SJSA1 (cell line): ENCODE data around the gene KRTAP3-3. TPM values are rescaled to one million over a fixed set of nuclear protein-coding genes. Genes with fewer than 3 reads are reported as not detected.
"Not testable (repeated sequence)": the region's sequence is repeated elsewhere in the genome, so short reads cannot be mapped to it uniquely, and the experiment has no call there.

Experiments used
- DNase-seq, 2 experiments: peaks; one replicate each; pipeline ENCODE4 v3.0.0-alpha.2; 2015 to 2020; ENCODE audit warnings: low spot score in 2 of 2, low read depth in 1 of 2
- H3K27ac ChIP-seq: fragments of 250-450 bp; sonication (Bioruptor Pico); 2 replicates; pipeline ENCODE4 v1.5.1; 2020; ENCODE audit warnings: mild to moderate bottlenecking, moderate library complexity
- H3K27me3 ChIP-seq: fragments of 250-450 bp; sonication (Bioruptor Pico); replicated peaks from 2 replicates; pipeline ENCODE4 v1.5.1; 2020; ENCODE audit warnings: mild to moderate bottlenecking, moderate library complexity
- H3K36me3 ChIP-seq: fragments of 250-450 bp; sonication (Bioruptor Pico); 2 replicates; pipeline ENCODE4 v1.5.1; 2020; ENCODE audit warnings: mild to moderate bottlenecking
- H3K4me1 ChIP-seq: fragments of 250-450 bp; sonication (Bioruptor Pico); replicated peaks from 2 replicates; pipeline ENCODE4 v1.6.1; 2021; ENCODE audit warnings: mild to moderate bottlenecking
- H3K4me3 ChIP-seq: fragments of 250-450 bp; sonication (Bioruptor Pico); 2 replicates; pipeline ENCODE4 v1.5.1; 2020; ENCODE audit warnings: mild to moderate bottlenecking
- H3K9me3 ChIP-seq: fragments of 250-450 bp; sonication (Bioruptor Pico); replicated peaks from 2 replicates; pipeline ENCODE4 v1.5.1; 2020; ENCODE audit warnings: mild to moderate bottlenecking
- total RNA-seq: library from RNA; depleted of rRNA; stranded (reverse); fragments of >200 nt; shearing (Covaris generic); gene quantifications from 2 replicates; pipeline ENCODE4 v1.2.3, GENCODE V29; 2014

The KRTAP3-3 gene
- total RNA-seq, 1 experiment from 2014 or later = not detected

DNA sequence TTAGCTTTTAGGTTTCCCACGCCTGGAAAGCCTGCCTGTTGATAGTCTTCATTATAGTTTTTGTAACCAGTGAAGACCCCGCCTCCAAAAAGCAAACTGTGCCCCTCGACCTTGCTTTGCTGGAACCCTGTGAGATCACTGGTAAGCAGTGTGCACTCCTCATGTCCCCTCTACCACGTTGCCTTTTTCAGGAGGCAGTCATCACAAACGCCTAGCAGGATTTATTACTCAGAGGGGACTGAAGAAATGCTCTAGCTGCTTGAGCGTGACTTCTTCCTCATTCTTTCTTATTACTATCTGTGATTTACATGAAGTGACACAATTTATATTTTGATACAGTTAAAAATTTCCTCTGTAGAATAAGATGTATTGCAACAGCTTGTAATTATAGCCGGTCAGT lies 21.5 kb upstream of the KRTAP3-3 start:
- Histone ChIP-seq H3K4me3 (no peak overlapping the region), H3K27me3 (no peaks in the 10 kb centered on the region), H3K9me3 (no peaks in the 10 kb centered on the region), H3K36me3 (no peaks in the 10 kb centered on the region), H3K4me1 (no peaks in the 10 kb centered on the region), H3K27ac (no peak overlapping the region)
- no peak for DNase-seq

- Histone ChIP-seq H3K9me3 (no peaks in the 10 kb centered on the region), H3K36me3 (no peaks in the 10 kb centered on the region), H3K4me3 (no peak overlapping the region), H3K4me1 (no peaks in the 10 kb centered on the region), H3K27ac (no peak overlapping the region), H3K27me3 (no peaks in the 10 kb centered on the region)
- DNase-seq = no peak
Measured at GRCh38 chr17:41013606-41014005, 19.6 kb upstream of the KRTAP3-3 start.

GRCh38 chr17:41013181-41013580 lies 19.2 kb upstream of the KRTAP3-3 start:
- Histone ChIP-seq H3K4me3 (no peak overlapping the region), H3K27me3 (no peaks in the 10 kb centered on the region), H3K36me3 (no peaks in the 10 kb centered on the region), H3K27ac (no peak overlapping the region), H3K4me1 (no peaks in the 10 kb centered on the region), H3K9me3 (no peaks in the 10 kb centered on the region)
- DNase-seq = no peak

DNA sequence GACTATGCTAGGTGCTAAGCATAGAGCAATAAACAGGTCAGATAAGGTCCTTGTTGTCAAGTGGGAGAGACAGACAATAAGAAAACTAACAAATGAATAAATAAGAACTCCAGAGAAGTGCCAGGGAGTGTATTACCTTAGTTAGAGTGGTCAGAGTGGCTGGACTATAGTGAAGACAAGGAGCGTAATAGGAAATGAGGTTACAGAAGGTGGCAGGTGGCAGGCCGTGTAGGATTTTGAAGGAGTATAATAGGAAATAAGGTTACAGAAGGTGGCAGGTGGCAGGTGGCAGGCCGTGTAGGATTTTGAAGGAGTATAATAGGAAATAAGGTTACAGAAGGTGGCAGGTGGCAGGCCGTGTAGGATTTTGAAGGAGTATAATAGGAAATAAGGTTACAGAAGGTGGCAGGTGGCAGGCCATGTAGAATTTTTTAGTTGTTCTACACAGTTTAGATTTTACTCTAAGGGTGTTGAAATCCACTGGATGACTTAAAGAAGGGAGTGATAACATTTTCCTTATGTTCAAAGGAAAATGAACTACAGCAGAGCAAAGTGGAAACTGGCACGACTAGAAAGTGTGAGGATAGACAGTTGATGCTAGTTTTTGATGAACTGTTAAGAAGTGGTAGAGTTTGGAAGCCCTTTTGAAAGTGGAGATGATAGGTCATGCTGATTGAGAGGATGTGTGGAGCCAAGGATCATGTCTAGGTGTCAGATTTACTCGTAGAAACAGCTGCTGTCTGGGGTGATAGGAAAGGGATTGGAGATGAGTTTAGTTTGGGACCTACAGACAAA lies 18.6 kb upstream of the KRTAP3-3 start:
- DNase-seq = no peak
- no peak overlapping the region for H3K4me3 ChIP-seq
- no peak overlapping the region for H3K27ac ChIP-seq

GRCh38 chr17:41010441-41010840 lies 16.5 kb upstream of the KRTAP3-3 start:
- no peaks in the 10 kb centered on the region for H3K36me3 ChIP-seq
- no peaks in the 10 kb centered on the region for H3K9me3 ChIP-seq
- DNase-seq = no peak
- H3K4me3 ChIP-seq = no peak overlapping the region
- no peaks in the 10 kb centered on the region for H3K27me3 ChIP-seq
- no peak overlapping the region for H3K27ac ChIP-seq
- no peaks in the 10 kb centered on the region for H3K4me1 ChIP-seq

More for the DNA sequence above, 18.6 kb upstream of the KRTAP3-3 start:
- H3K36me3 ChIP-seq = no peaks in the 10 kb centered on the region
- no peaks in the 10 kb centered on the region for H3K4me1 ChIP-seq
- H3K27me3 ChIP-seq = no peaks in the 10 kb centered on the region
- no peaks in the 10 kb centered on the region for H3K9me3 ChIP-seq

DNA sequence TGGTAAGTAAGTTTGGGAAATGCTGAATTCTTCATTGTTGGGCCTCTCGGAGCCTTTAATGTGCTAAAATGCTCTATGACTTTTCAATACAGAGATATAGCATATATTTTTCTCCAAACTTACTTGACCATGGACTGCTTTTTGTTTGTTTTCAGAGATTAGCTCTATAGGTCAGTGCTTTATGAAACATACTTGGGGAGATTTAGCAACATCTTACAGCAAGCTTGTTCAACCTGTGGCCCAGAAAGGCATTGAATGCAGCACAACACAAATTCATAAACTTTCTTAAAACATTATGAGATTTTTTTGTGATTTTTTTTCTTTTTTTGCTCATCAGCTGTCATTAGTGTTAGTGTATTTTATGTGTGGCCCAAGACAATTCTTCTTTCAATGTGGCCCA lies 16.0 kb upstream of the KRTAP3-3 start:
- no peak overlapping the region for H3K27ac ChIP-seq
- no peaks in the 10 kb centered on the region for H3K4me1 ChIP-seq
- H3K36me3 ChIP-seq = no peaks in the 10 kb centered on the region
- no peak overlapping the region for H3K4me3 ChIP-seq
- no peak for DNase-seq
- H3K9me3 ChIP-seq = no peaks in the 10 kb centered on the region
- no peaks in the 10 kb centered on the region for H3K27me3 ChIP-seq

DNA sequence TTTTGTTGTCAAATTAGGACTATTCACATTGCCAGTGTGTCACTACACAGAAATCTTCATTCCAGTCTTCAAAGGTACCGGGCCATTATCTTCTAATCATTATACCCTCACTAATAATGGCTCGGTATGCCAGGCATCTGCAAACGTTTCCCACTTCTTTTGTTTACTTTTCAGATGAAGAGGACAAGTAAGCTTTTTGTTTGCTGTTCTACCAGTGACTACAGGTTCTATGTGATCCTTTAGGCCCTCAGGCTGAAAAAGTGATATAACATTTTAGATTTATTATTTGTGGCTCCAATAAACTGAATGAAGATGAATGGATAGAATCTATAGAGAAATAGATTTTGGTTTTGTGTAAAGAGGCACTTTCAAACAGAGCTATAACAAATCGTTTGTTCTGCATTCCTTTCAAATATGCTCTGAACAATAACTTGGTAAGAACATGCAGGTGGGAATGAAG lies 15.4 kb upstream of the KRTAP3-3 start:
- Histone ChIP-seq H3K36me3 (no peaks in the 10 kb centered on the region), H3K27me3 (no peaks in the 10 kb centered on the region), H3K4me3 (no peak overlapping the region), H3K9me3 (no peaks in the 10 kb centered on the region), H3K4me1 (no peaks in the 10 kb centered on the region), H3K27ac (no peak overlapping the region)
- no peak for DNase-seq

DNA sequence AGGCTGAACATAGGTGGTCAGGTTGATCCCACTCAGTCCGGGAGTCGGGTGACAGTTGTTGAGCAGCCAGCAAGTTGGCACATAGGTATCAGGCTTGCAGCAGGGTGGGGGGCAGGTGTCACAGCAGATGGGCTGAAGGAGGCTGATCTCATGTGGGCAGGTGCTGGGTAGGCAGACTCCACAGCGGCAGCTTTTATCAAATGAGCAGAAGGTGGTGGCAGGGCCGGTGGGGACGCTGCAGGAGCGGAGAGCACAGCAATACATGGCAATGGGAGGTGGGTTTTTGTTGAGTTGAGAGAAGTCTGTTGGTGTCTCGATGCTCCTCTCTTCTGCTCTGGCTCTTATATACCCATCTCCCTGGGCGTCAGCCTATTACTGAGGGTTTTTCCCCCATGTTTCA lies 14.8 kb upstream of the KRTAP3-3 start, which contains the start of gene KRTAP3-1:
Gene KRTAP3-1, minus strand, starts transcription at position 318 of the 400 bp plus-strand sequence. Its CDS starts 54 bp downstream, at position 264.
- H3K4me1 ChIP-seq = no peaks in the 10 kb centered on the region
- H3K36me3 ChIP-seq = no peaks in the 10 kb centered on the region
- no peak within 1 kb of the TSS for H3K4me3 ChIP-seq
- no peak within 1 kb of the TSS for H3K27ac ChIP-seq
- no peaks in the 10 kb centered on the region for H3K9me3 ChIP-seq
- DNase-seq = no peak
- no peaks in the 10 kb centered on the region for H3K27me3 ChIP-seq

DNA sequence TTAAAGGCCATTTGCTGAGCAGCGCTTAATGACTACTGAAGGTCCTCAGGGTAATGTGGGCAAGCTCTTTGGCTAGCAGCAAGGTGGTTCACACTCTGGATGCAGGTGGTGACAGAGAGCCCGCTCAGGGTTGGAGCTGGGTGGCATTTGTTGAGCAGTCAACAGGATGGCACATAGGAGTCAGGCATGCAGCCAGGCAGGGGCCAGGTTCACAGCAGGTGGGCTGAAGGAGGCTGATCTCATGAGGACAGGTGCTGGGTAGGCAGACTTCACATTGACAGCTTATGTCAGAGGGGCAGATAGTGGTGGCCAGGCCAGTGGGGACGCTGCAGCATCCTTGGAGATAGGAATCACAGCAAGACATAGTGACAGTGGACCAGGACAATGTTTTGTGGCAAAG lies 10.4 kb upstream of the KRTAP3-3 start:
- no peak overlapping the region for H3K4me3 ChIP-seq
- H3K36me3 ChIP-seq = no peaks in the 10 kb centered on the region
- peaks cover 3% of the 10 kb centered on the region; the same call in 1 of the 2 replicates for H3K4me1 ChIP-seq
- no peaks in the 10 kb centered on the region for H3K27me3 ChIP-seq
- no peak for DNase-seq
- H3K9me3 ChIP-seq = no peaks in the 10 kb centered on the region
- H3K27ac ChIP-seq = no peak overlapping the region

- H3K36me3 ChIP-seq = no peaks in the 10 kb centered on the region
- no peaks in the 10 kb centered on the region for H3K9me3 ChIP-seq
- H3K4me1 ChIP-seq = peaks cover 3% of the 10 kb centered on the region; the same call in 1 of the 2 replicates
- no peak for DNase-seq
- H3K27me3 ChIP-seq = no peaks in the 10 kb centered on the region
- no peak overlapping the region for H3K4me3 ChIP-seq
- H3K27ac ChIP-seq = no peak overlapping the region
Measured at GRCh38 chr17:41003926-41004325, 10.0 kb upstream of the KRTAP3-3 start.

DNA sequence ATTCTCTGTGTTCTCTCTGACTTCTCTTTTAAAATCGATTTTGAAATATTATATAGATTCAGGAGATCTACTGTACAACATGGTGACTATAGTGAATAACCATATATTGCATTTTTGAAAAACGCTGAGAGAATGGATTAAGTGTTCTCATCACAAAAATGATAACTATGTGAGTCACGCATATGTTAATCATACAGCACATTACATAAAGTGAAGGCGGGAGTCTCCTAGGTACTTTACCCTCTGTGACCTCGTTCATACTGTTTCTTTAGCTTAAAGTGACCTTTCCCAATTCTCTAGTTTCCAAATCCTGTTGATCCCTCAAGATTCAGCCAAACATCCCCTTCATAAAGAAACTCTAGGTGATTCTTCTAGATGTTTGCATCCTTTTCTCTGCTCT lies 8.8 kb upstream of the KRTAP3-3 start:
- H3K9me3 ChIP-seq = no peaks in the 10 kb centered on the region
- peaks cover 3% of the 10 kb centered on the region; the same call in 1 of the 2 replicates for H3K4me1 ChIP-seq
- H3K36me3 ChIP-seq = no peaks in the 10 kb centered on the region
- no peak for DNase-seq
- H3K4me3 ChIP-seq = no peak overlapping the region
- H3K27ac ChIP-seq = no peak overlapping the region
- H3K27me3 ChIP-seq = no peaks in the 10 kb centered on the region

GRCh38 chr17:41001795-41002194 lies 7.8 kb upstream of the KRTAP3-3 start:
- Histone ChIP-seq H3K36me3 (no peaks in the 10 kb centered on the region), H3K4me1 (peaks cover 10% of the 10 kb centered on the region), H3K4me3 (no peak overlapping the region), H3K27ac (no peak overlapping the region), H3K27me3 (no peaks in the 10 kb centered on the region), H3K9me3 (no peaks in the 10 kb centered on the region)
- no peak for DNase-seq

GRCh38 chr17:40999563-40999962 lies 5.6 kb upstream of the KRTAP3-3 start, which contains the start of gene KRTAP3-2:
TSS of gene KRTAP3-2 (minus strand) at chr17:40999906. CDS start at chr17:40999853, 53 bp downstream.
- not testable (repeated sequence) for H3K9me3 ChIP-seq, H3K27me3 ChIP-seq, DNase-seq, H3K36me3 ChIP-seq, H3K4me3 ChIP-seq, H3K27ac ChIP-seq
- H3K4me1 ChIP-seq = peaks cover 10% of the 10 kb centered on the region

DNA sequence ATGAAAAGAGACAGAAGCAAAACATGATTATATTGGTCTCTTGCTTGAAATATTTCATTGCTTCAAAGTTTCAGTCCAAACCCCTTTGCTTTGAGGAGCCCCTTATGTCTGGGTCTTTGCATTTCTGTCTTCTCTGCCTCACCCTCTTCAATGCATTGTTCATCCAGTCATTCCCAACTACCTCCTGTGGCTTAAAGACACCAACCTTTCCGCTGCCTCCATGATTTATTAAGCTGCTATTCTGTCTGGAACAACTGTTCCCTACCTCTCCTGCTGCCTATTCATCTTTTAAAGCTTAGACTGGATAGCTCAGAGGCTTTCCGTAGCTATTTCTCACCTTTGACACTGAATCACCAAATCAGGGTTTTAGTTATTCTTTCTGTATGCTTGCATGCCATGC lies 3.4 kb upstream of the KRTAP3-3 start:
- Histone ChIP-seq H3K4me3 (no peak overlapping the region), H3K36me3 (no peaks in the 10 kb centered on the region), H3K9me3 (0 out of 2 replicates have a peak, but pooled peaks cover 2% of the 10 kb centered on the region), H3K4me1 (peaks cover 7% of the 10 kb centered on the region; the same call in 1 of the 2 replicates), H3K27ac (no peak overlapping the region), H3K27me3 (no peaks in the 10 kb centered on the region)
- no peak for DNase-seq
